GM12875 (cell line): ENCODE measurements around the gene SRGAP2.
"Not testable (repeated sequence)": the region's sequence is repeated elsewhere in the genome, so short reads cannot be mapped to it uniquely, and the experiment has no call there.

ENCODE experiments used
- H3K4me3 ChIP-seq: one replicate; pipeline ENCODE4 v1.5.1; 2011; ENCODE audit warnings: low read depth, low read length, control low read depth

Gene SRGAP2

GRCh38 chr1:206203364-206204158, at the start of gene SRGAP2:
SRGAP2 (plus strand) TSS chr1:206203541; CDS start chr1:206205971, 2,430 bp downstream.
- H3K4me3 ChIP-seq = peak within 1 kb of the TSS; percentile 47

GRCh38 chr1:206167350-206168029, 35.9 kb upstream of the SRGAP2 start:
- not testable (repeated sequence) for H3K4me3 ChIP-seq

GRCh38 chr1:206169794-206170193, 33.5 kb upstream of the SRGAP2 start:
- H3K4me3 ChIP-seq = not testable (repeated sequence)

GRCh38 chr1:206173110-206173719, 30.1 kb upstream of the SRGAP2 start:
- not testable (repeated sequence) for H3K4me3 ChIP-seq

- H3K4me3 ChIP-seq = not testable (repeated sequence)
These were observed 29.0 kb upstream of the SRGAP2 start for GRCh38 chr1:206174182-206174868.

- not testable (repeated sequence) for H3K4me3 ChIP-seq
These were observed 27.8 kb upstream of the SRGAP2 start for GRCh38 chr1:206175459-206176113.

- not testable (repeated sequence) for H3K4me3 ChIP-seq
These were observed 27.2 kb upstream of the SRGAP2 start for GRCh38 chr1:206176114-206176502.

GRCh38 chr1:206178061-206178989, 25.0 kb upstream of the SRGAP2 start:
- not testable (repeated sequence) for H3K4me3 ChIP-seq

GRCh38 chr1:206179666-206180065, 23.7 kb upstream of the SRGAP2 start:
- not testable (repeated sequence) for H3K4me3 ChIP-seq

- H3K4me3 ChIP-seq = not testable (repeated sequence)
These were observed 20.7 kb upstream of the SRGAP2 start for GRCh38 chr1:206182368-206183317.

GRCh38 chr1:206183788-206184187, 19.6 kb upstream of the SRGAP2 start:
- H3K4me3 ChIP-seq = not testable (repeated sequence)

- not testable (repeated sequence) for H3K4me3 ChIP-seq
These were observed 17.6 kb upstream of the SRGAP2 start for GRCh38 chr1:206185778-206186177.

- not testable (repeated sequence) for H3K4me3 ChIP-seq
These were observed 16.5 kb upstream of the SRGAP2 start for GRCh38 chr1:206186826-206187225.

GRCh38 chr1:206195182-206195581, 8.2 kb upstream of the SRGAP2 start:
- not testable (repeated sequence) for H3K4me3 ChIP-seq

GRCh38 chr1:206196748-206197424, 6.5 kb upstream of the SRGAP2 start:
- not testable (repeated sequence) for H3K4me3 ChIP-seq

- H3K4me3 ChIP-seq = peak within 1 kb of the TSS; percentile 47
These were observed 465 bp upstream of the SRGAP2 start, which contains the start of gene FAM72A for GRCh38 chr1:206202789-206203363. FAM72A (minus strand) TSS chr1:206202839; CDS start chr1:206202025, 814 bp downstream.

GRCh38 chr1:206204159-206204511, 794 bp downstream of the SRGAP2 start:
- peak overlapping the region; percentile 46 for H3K4me3 ChIP-seq
